GM06990 (cell line): ENCODE results near the gene EMC8.

ENCODE experiments used
- DNase-seq: peaks from one replicate; pipeline ENCODE4 v3.0.0-alpha.2; 2011; ENCODE audit not compliant: insufficient read length; ENCODE audit errors: extremely low read depth
- H3K27me3 ChIP-seq: replicated peaks from 2 replicates; pipeline ENCODE4 v1.6.0; 2011; ENCODE audit warnings: low read length; ENCODE audit not compliant: control insufficient read depth, insufficient read depth
- H3K36me3 ChIP-seq: 2 replicates; pipeline ENCODE4 v1.5.1; 2011; ENCODE audit warnings: low read length; ENCODE audit not compliant: control insufficient read depth, insufficient read depth
- H3K4me3 ChIP-seq: replicated peaks from 2 replicates; pipeline ENCODE4 v1.5.1; 2011; ENCODE audit warnings: low read depth, mild to moderate bottlenecking, control low read depth, low read length
- TF ChIP-seq, protein P1 (sequence below): IDR thresholded peaks from 2 replicates; pipeline ENCODE4 v1.5.1; 2011; ENCODE audit warnings: low read length, control low read depth, mild to moderate bottlenecking, inconsistent platforms; ENCODE audit not compliant: insufficient read depth, poor library complexity, severe bottlenecking

The EMC8 gene

DNA sequence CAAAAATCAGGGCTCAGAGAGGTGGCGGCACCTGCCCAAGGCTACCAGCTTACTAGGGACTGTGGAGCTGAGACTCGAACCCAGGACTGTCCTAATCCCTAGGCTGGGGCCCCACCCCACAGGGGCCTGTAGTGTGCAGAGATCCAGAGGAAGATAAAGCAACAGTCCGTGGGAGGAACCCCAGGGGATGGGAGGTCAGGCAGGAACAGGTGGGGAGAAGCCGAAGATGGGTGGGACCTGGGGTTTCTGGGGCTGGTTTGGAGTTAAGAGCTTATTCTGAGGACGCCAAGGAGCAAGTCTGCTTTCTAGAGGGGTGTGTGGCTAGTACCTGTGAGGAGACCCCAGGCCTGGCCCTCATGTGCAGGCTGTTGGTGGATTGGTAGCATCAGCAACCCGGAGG is 63.4 kb downstream of the EMC8 start:
- TF ChIP-seq, protein P1, sequence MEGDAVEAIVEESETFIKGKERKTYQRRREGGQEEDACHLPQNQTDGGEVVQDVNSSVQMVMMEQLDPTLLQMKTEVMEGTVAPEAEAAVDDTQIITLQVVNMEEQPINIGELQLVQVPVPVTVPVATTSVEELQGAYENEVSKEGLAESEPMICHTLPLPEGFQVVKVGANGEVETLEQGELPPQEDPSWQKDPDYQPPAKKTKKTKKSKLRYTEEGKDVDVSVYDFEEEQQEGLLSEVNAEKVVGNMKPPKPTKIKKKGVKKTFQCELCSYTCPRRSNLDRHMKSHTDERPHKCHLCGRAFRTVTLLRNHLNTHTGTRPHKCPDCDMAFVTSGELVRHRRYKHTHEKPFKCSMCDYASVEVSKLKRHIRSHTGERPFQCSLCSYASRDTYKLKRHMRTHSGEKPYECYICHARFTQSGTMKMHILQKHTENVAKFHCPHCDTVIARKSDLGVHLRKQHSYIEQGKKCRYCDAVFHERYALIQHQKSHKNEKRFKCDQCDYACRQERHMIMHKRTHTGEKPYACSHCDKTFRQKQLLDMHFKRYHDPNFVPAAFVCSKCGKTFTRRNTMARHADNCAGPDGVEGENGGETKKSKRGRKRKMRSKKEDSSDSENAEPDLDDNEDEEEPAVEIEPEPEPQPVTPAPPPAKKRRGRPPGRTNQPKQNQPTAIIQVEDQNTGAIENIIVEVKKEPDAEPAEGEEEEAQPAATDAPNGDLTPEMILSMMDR: no peak
- H3K27me3 ChIP-seq: no peaks in the 10 kb centered on the region
- no peak overlapping the region for H3K4me3 ChIP-seq
- no peak for DNase-seq
- H3K36me3 ChIP-seq: no peaks in the 10 kb centered on the region

DNA sequence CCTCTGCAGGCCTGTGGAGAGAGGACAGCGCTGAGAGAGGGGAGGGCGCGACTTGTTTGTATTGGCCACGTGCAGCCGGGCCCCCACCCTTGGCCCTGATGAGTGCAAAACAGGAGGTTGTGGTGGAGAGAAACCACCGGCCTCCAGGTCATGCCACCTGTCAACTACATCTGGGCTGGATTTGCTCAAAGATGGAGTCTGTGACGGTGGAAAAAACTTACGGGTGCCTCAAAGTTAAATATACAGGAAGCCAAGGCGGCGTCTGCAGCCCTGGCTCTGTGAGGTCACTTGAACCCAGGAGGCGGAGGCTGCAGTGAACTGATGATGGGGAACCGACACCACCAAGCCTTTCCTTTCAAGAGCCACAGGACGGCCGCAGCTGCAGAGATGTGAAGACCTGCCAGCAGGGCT is 64.1 kb downstream of the EMC8 start:
- H3K36me3 ChIP-seq: no peaks in the 10 kb centered on the region
- peak; percentile 71 for DNase-seq
- H3K4me3 ChIP-seq: no peak overlapping the region
- TF ChIP-seq, protein P1: no peak
- H3K27me3 ChIP-seq: no peaks in the 10 kb centered on the region

DNA sequence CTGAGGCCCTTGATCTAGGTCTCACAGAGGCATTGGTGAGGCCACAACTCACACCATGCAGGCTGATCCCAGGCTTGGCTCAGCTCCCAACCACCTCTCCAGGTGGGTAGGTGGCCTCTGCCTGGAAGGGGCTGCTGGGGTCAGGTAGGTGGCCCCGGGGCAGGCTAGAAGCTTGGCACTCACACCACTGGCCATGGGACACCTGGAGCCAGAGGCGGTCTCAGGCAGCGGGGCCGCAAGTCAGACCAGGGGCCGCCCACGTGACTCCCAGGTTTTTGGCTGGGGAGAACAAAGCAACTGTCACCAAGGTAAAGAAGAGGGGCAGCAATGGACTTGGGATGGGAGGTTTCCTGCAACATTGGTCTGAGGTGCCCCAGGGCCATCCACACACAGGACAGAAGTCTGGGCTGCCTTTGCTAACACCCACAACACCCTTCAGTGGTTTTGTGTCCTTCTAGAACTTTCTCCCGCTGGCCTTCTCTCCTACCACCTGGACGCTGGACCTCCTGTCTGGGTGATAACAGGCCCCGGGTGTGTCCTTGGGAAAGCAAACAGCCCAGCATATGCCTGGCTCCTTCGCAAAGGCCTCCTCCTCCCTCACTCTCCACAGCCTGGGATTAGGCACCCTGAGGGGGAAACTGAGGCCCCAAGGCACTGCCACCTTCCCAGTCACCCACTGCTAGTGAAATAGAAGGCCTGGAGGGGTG is 64.9 kb downstream of the EMC8 start:
- no peaks in the 10 kb centered on the region for H3K36me3 ChIP-seq
- H3K27me3 ChIP-seq: no peaks in the 10 kb centered on the region
- TF ChIP-seq, protein P1: no peak
- H3K4me3 ChIP-seq: no peak overlapping the region
- DNase-seq: no peak

DNA sequence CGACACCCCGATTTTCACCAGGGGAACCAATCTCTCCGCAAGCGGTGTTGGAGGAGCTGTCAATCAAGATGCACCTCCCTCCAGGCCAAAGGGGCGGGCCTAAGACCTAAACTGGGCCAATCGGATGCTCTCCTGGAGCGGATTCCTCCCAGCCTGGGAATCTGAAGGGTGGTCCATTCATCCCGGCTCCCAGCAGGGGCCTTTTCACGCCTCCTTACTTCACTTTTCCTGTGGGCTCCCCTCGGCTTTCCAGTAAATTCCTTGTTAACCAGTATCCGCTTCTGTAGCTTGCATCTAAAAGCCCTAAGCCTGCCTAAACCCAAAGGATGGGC is 65.5 kb downstream of the EMC8 start:
- Histone ChIP-seq H3K27me3 (no peaks in the 10 kb centered on the region), H3K4me3 (no peak overlapping the region), H3K36me3 (no peaks in the 10 kb centered on the region)
- DNase-seq: no peak
- TF ChIP-seq, protein P1: no peak

DNA sequence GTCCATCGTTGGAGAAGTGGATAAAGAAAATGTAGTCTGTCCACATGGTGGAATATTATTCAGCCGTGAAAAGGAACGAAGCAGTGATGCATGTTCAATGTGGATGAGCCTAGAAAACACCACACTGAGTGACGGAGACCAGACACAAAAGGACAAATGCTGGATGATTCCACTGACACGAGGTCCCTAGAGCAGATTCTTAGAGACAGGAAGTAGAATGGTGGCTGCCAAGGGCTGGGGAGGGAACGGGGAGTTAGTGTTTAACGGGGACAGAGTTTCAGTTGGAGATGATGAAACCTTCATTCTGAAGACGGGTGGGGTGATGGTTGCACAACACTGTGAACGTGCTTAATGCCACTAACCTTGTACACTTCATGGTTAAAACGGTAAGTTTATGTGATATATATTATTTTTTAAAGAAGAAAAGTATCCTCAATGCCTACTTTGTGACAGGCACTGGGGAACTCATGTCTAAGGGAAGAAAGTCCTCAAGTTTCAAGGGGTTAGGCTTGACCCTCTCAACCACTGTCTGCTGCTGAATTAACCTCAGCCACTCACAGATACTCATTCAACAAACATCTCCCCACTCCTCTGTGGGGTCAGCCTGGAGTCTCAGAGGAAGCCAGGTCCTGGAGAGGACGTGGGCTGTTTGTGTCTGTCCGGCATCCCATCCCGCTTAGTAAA is 66.0 kb downstream of the EMC8 start:
- Histone ChIP-seq H3K4me3 (no peak overlapping the region), H3K36me3 (no peaks in the 10 kb centered on the region), H3K27me3 (no peaks in the 10 kb centered on the region)
- no peak for DNase-seq
- TF ChIP-seq, protein P1: no peak
